OCI-LY3 (cell line): ENCODE data around the gene ARL6IP1.

Experiments used
- EZH2phosphoT487 ChIP-seq: fragments of 200-600 bp; shearing (Covaris generic); IDR thresholded peaks from 2 replicates; pipeline ENCODE4 v1.6.1; 2018; ENCODE audit warnings: antibody characterized with exemption, mixed run types, low read depth
- TF ChIP-seq, protein P1 (sequence below): fragments of 200-600, 300-600 bp; sonication (generic); IDR thresholded peaks from 2 replicates; pipeline ENCODE4 v1.5.1; 2014; ENCODE audit warnings: antibody characterized with exemption, low read length, low read depth

- TF ChIP-seq, protein P1, sequence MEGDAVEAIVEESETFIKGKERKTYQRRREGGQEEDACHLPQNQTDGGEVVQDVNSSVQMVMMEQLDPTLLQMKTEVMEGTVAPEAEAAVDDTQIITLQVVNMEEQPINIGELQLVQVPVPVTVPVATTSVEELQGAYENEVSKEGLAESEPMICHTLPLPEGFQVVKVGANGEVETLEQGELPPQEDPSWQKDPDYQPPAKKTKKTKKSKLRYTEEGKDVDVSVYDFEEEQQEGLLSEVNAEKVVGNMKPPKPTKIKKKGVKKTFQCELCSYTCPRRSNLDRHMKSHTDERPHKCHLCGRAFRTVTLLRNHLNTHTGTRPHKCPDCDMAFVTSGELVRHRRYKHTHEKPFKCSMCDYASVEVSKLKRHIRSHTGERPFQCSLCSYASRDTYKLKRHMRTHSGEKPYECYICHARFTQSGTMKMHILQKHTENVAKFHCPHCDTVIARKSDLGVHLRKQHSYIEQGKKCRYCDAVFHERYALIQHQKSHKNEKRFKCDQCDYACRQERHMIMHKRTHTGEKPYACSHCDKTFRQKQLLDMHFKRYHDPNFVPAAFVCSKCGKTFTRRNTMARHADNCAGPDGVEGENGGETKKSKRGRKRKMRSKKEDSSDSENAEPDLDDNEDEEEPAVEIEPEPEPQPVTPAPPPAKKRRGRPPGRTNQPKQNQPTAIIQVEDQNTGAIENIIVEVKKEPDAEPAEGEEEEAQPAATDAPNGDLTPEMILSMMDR = no peak
- TF ChIP-seq EZH2phosphoT487 = no peak
Observed at GRCh38 chr16:18842565-18842964, 41.2 kb upstream of the ARL6IP1 start.
